Heart left ventricle (tissue), 13 donors: Measurements from ENCODE around the gene TEKT2.

Experiments
- CTCF ChIP-seq, 12 donors: fragments of 200-600 bp; sonication (generic) in 4 of 12; IDR thresholded peaks; one replicate each; pipeline versions ENCODE4 v1.5.0 to v1.8.0; 2018 to 2022; ENCODE audit warnings: antibody characterized with exemption in 12 of 12, mild to moderate bottlenecking in 5 of 12
- POLR2A ChIP-seq, 2 donors: fragments of 450-650 bp; IDR thresholded peaks; one replicate each; pipeline ENCODE4 v1.6.1; 2017; ENCODE audit warnings: antibody characterized with exemption in 2 of 2, mild to moderate bottlenecking in 2 of 2, moderate library complexity in 2 of 2
- donor health status: ischemic (EF 13 %, LVEDD 7.1; RV severe dilation, severe dysfunction).
- donor health status: DM: no; HTN: yes; CAD: no.
- donor health status: DM: no; HTN: no; CAD: no.
- donor health status: ischemic (EF 25% LVEDD 6.9; RV normal size, moderate dysfunction).
- donor health status: ischemic (EF 25% LVEDD 5.7; RV mildly dilated, moderate dysfunction).
- donor health status: ischemic (EF 35%, LVEDD 5.7; RV mildly dilated, moderate dysfunction).
- donor health status: nonischemic (EF 11% LVEDD 7.7; RV severe dilation, severe dysfunction).
- donor health status: DM: yes; HTN: yes; CAD: no.
- donor health status: PGD.
- donor health status: ischemic (EF 29% LVEDD 5.4; RV normal size, mild dysfunction).
- donor health status: nonischemic (EF 23%, LVEDD 6.1; RV moderate dilation, normal function).

GRCh38 chr1:36114371-36114770, 30.5 kb downstream of the TEKT2 start:
- TF ChIP-seq CTCF (IDR thresholded peaks at IDR 0.05) = no peak
- no peak for TF ChIP-seq POLR2A (IDR thresholded peaks at IDR 0.05)
